Left lung (tissue), 10 donors: ENCODE results near the gene PRPF39. TPM values are rescaled to one million over a fixed set of nuclear protein-coding genes. Genes with fewer than 3 reads are reported as not detected.

Experiments used
- ATAC-seq: fragments of 200-7000 bp; cut with Tn5 transposase; one replicate; pipeline ENCODE4 v1.9.1; 2020; ENCODE audit warnings: moderate library complexity
- DNase-seq, 4 donors: peaks; one replicate each; pipeline ENCODE4 v3.0.0-alpha.2; 2013 to 2020
- H3K27ac ChIP-seq, 2 donors: fragments of 200-600 bp; sonication (generic) in 1 of 2; one replicate each; pipeline versions ENCODE4 v1.5.0 to v1.8.0; 2020 to 2021
- H3K27me3 ChIP-seq, 2 donors: fragments of 200-600 bp; sonication (generic) in 1 of 2; one replicate each; pipeline versions ENCODE4 v1.5.0 to v1.8.0; 2020 to 2021
- H3K36me3 ChIP-seq, 2 donors: fragments of 200-600 bp; sonication (generic) in 1 of 2; one replicate each; pipeline versions ENCODE4 v1.5.0 to v1.8.0; 2020 to 2021
- H3K4me1 ChIP-seq, 2 donors: fragments of 200-600 bp; one replicate each; pipeline ENCODE4 v1.8.0; 2021
- H3K4me3 ChIP-seq, 2 donors: fragments of 200-600 bp; sonication (generic) in 1 of 2; one replicate each; pipeline versions ENCODE4 v1.5.0 to v1.8.0; 2020 to 2021; ENCODE audit warnings: mild to moderate bottlenecking in 1 of 2
- H3K9me3 ChIP-seq, 2 donors: fragments of 200-600 bp; sonication (generic) in 1 of 2; one replicate each; pipeline versions ENCODE4 v1.5.0 to v1.8.0; 2020 to 2021
- intact Hi-C, 2 donors: fragments of 100-400 bp; cut with DNase I; formaldehyde crosslinking; loops; one replicate each; pipeline versions ENCODE4 v1.11.2 to v1.14.2; 2022
- polyA plus RNA-seq, 6 donors: library from polyadenylated mRNA; unstranded; fragments of 120-200 nt; gene quantifications; one replicate each; pipeline ENCODE4 v1.2.1, GENCODE V29; 2013; ENCODE audit not compliant: insufficient read length in 6 of 6
- total RNA-seq, 2 donors: library from RNA; stranded (reverse); fragmentation: NEBNext Ultra II Directional; extraction: Animal tissue kit (Norgen Biotek cat#: 25700); gene quantifications; one replicate each; pipeline ENCODE4 v1.2.1, GENCODE V29; 2021
- TF ChIP-seq, protein P1 (sequence below), 2 donors: fragments of 200-600 bp; sonication (generic) in 1 of 2; IDR thresholded peaks; one replicate each; pipeline versions ENCODE4 v1.5.0 to v1.8.0; 2021; ENCODE audit warnings: antibody characterized with exemption in 2 of 2
- donor health status: DM: no; HTN: yes; CAD: no.
- donor health status: DM: no; HTN: no; CAD: no.

PRPF39 gene
- total and polyA plus RNA-seq, 8 donors = 18.5 to 103 (median 73.8) TPM

- H3K9me3 ChIP-seq = no peaks in the 10 kb centered on the region
- H3K36me3 ChIP-seq = peaks cover 0 to 45% of the 10 kb centered on the region in 2 donors
- no peak for DNase-seq
- intact Hi-C loops = no loop called here
- H3K27me3 ChIP-seq = no peaks in the 10 kb centered on the region
- no peak for ATAC-seq
- TF ChIP-seq, protein P1, sequence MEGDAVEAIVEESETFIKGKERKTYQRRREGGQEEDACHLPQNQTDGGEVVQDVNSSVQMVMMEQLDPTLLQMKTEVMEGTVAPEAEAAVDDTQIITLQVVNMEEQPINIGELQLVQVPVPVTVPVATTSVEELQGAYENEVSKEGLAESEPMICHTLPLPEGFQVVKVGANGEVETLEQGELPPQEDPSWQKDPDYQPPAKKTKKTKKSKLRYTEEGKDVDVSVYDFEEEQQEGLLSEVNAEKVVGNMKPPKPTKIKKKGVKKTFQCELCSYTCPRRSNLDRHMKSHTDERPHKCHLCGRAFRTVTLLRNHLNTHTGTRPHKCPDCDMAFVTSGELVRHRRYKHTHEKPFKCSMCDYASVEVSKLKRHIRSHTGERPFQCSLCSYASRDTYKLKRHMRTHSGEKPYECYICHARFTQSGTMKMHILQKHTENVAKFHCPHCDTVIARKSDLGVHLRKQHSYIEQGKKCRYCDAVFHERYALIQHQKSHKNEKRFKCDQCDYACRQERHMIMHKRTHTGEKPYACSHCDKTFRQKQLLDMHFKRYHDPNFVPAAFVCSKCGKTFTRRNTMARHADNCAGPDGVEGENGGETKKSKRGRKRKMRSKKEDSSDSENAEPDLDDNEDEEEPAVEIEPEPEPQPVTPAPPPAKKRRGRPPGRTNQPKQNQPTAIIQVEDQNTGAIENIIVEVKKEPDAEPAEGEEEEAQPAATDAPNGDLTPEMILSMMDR (IDR thresholded peaks at IDR 0.05) = no peak
- H3K4me3 ChIP-seq = no peak overlapping the region
- H3K27ac ChIP-seq = no peak overlapping the region
- H3K4me1 ChIP-seq = no peaks in the 10 kb centered on the region
Measured at GRCh38 chr14:45051896-45052295, 32.0 kb upstream of the PRPF39 start.

DNA sequence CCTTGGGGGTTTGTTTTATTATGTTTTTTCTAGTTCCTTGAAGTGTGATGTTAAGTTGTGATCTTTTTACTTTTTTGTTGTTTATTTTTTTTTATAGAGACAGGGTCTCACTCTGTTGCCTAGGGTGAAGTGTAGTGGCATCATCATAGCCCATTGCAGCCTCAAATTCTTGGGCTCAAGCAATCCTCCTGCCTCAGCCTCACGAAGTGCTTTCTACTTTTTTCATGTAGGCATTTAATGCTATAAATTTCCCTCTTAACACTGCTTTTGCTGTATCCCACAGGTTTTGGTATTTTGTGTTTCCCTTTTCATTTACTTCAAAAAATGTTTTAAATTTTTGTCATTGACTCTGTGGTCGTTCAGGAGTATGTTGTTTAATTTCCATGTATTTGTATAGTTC lies 26.6 kb upstream of the PRPF39 start:
- intact Hi-C loops = no loop called here
- Histone ChIP-seq H3K4me1 (no peaks in the 10 kb centered on the region), H3K36me3 (peaks cover 0 to 29% of the 10 kb centered on the region in 2 donors), H3K27ac (no peak overlapping the region), H3K4me3 (no peak overlapping the region), H3K27me3 (no peaks in the 10 kb centered on the region), H3K9me3 (no peaks in the 10 kb centered on the region)
- ATAC-seq = no peak
- no peak for DNase-seq
- TF ChIP-seq, protein P1 (IDR thresholded peaks at IDR 0.05) = no peak

DNA sequence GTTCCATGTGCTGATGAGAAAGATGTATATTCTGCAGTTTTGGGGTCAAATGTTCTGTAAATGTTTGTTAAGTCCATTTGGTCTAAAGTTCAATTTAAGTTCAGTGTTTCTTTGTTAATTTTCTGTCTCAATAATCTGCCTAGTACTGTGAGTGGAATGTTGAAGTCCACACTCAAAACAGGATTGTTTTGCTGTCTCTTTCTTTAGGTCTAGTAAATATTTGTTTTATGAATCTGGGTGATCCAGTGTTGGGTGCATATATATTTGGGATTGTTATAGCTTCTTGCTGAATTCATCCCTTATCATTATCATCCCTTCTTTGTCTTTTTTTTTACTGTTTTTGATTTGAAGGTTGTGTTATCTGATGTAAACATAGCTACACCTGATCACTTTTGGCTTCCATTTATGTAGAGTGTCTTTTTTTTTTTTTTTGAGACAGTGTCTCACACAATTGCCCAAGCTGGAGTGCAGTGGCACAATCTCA lies 26.0 kb upstream of the PRPF39 start:
- TF ChIP-seq, protein P1 (IDR thresholded peaks at IDR 0.05) = no peak
- Histone ChIP-seq H3K27me3 (no peaks in the 10 kb centered on the region), H3K36me3 (peaks cover 0 to 25% of the 10 kb centered on the region in 2 donors), H3K4me1 (no peaks in the 10 kb centered on the region), H3K9me3 (no peaks in the 10 kb centered on the region), H3K4me3 (no peak overlapping the region), H3K27ac (no peak overlapping the region)
- ATAC-seq = no peak
- intact Hi-C loops = no loop called here
- DNase-seq = no peak

DNA sequence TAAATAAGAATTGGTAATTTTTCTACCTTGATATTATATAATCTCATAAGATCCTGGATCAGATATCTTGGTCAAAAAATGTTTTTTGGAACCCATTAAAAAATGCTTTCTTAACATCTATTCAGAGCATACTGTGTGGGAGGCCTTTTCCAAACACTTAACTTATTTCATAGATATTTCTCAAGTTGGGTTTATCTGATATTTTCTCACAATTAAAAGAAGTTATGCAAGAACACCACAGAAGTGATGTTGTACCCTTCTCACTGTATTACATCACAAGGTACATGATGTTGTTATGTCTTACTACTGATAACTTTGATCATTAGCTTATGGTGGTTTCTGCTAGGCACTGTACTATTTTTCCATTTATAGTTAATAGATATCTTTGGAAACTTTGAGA lies 23.4 kb upstream of the PRPF39 start:
- ATAC-seq = no peak
- intact Hi-C loops = no loop called here
- TF ChIP-seq, protein P1 (IDR thresholded peaks at IDR 0.05) = no peak

GRCh38 chr14:45065540-45065939 lies 18.4 kb upstream of the PRPF39 start:
- ATAC-seq (no peak), DNase-seq (no peak)
- Histone ChIP-seq H3K27me3 (no peaks in the 10 kb centered on the region), H3K9me3 (no peaks in the 10 kb centered on the region), H3K4me1 (no peaks in the 10 kb centered on the region), H3K36me3 (peaks cover 0 to under 1% of the 10 kb centered on the region in 2 donors), H3K4me3 (no peak overlapping the region), H3K27ac (no peak overlapping the region)
- intact Hi-C loops = no loop called here
- TF ChIP-seq, protein P1 (IDR thresholded peaks at IDR 0.05) = no peak

More for the DNA sequence above, 23.4 kb upstream of the PRPF39 start:
- Histone ChIP-seq H3K27me3 (no peaks in the 10 kb centered on the region), H3K4me3 (no peak overlapping the region), H3K36me3 (peaks cover 0 to 4% of the 10 kb centered on the region in 2 donors), H3K27ac (no peak overlapping the region), H3K4me1 (no peaks in the 10 kb centered on the region), H3K9me3 (no peaks in the 10 kb centered on the region)
- DNase-seq = no peak
